IPS-18c (cell line): ENCODE measurements around the gene CKLF.

Source experiments
- H3K4me3 ChIP-seq: 2 replicates; pipeline ENCODE4 v1.7.0; 2013; ENCODE audit warnings: low read depth, mild to moderate bottlenecking, low read length, moderate library complexity; ENCODE audit not compliant: insufficient read depth
- H3K9me3 ChIP-seq: one replicate; pipeline ENCODE4 v1.6.1; 2013; ENCODE audit warnings: mild to moderate bottlenecking, low read length, moderate library complexity; ENCODE audit not compliant: control insufficient read depth, insufficient read depth

CKLF gene

GRCh38 chr16:66534376-66534799 is 18.0 kb upstream of the CKLF start:
- no peak overlapping the region for H3K4me3 ChIP-seq
- H3K9me3 ChIP-seq: no peaks in the 10 kb centered on the region

GRCh38 chr16:66536525-66536924 is 15.9 kb upstream of the CKLF start:
- Histone ChIP-seq H3K4me3 (no peak overlapping the region), H3K9me3 (no peaks in the 10 kb centered on the region)

- no peaks in the 10 kb centered on the region for H3K9me3 ChIP-seq
Measured at GRCh38 chr16:66537236-66537635, 15.1 kb upstream of the CKLF start.

GRCh38 chr16:66538910-66539309 is 13.5 kb upstream of the CKLF start:
- no peaks in the 10 kb centered on the region for H3K9me3 ChIP-seq
- H3K4me3 ChIP-seq: no peak overlapping the region

More at GRCh38 chr16:66537236-66537635, 15.1 kb upstream of the CKLF start:
- H3K4me3 ChIP-seq: no peak overlapping the region

- H3K4me3 ChIP-seq: no peak overlapping the region
Measured at GRCh38 chr16:66539623-66540469, 12.5 kb upstream of the CKLF start.

GRCh38 chr16:66541388-66542355 is 10.7 kb upstream of the CKLF start:
- Histone ChIP-seq H3K9me3 (no peaks in the 10 kb centered on the region), H3K4me3 (no peak overlapping the region)

More at GRCh38 chr16:66539623-66540469, 12.5 kb upstream of the CKLF start:
- no peaks in the 10 kb centered on the region for H3K9me3 ChIP-seq

GRCh38 chr16:66542396-66542795 is 10.0 kb upstream of the CKLF start:
- Histone ChIP-seq H3K4me3 (no peak overlapping the region), H3K9me3 (no peaks in the 10 kb centered on the region)

- Histone ChIP-seq H3K9me3 (no peaks in the 10 kb centered on the region), H3K4me3 (no peak overlapping the region)
Measured at GRCh38 chr16:66543541-66543940, 8.8 kb upstream of the CKLF start.

- Histone ChIP-seq H3K9me3 (no peaks in the 10 kb centered on the region), H3K4me3 (no peak overlapping the region)
Measured at GRCh38 chr16:66544016-66544757, 8.2 kb upstream of the CKLF start.

GRCh38 chr16:66547101-66547989 is 5.0 kb upstream of the CKLF start:
- Histone ChIP-seq H3K9me3 (no peaks in the 10 kb centered on the region), H3K4me3 (no peak overlapping the region)

GRCh38 chr16:66548068-66548467 is 4.3 kb upstream of the CKLF start:
- Histone ChIP-seq H3K9me3 (no peaks in the 10 kb centered on the region), H3K4me3 (no peak overlapping the region)

GRCh38 chr16:66548868-66549267 is 3.5 kb upstream of the CKLF start:
- H3K9me3 ChIP-seq: no peaks in the 10 kb centered on the region
- peak overlapping the region; percentile 73; the same call in 1 of the 2 replicates for H3K4me3 ChIP-seq

- Histone ChIP-seq H3K9me3 (no peaks in the 10 kb centered on the region), H3K4me3 (peak within 1 kb of the TSS; percentile 73)
Measured at GRCh38 chr16:66549284-66550131, 2.9 kb upstream of the CKLF start, which contains the start of gene TK2. TK2 (minus strand) TSS chr16:66550122; CDS start chr16:66550061, 61 bp downstream.

GRCh38 chr16:66551348-66551759 is 1.0 kb upstream of the CKLF start:
- H3K4me3 ChIP-seq: no peak overlapping the region
- no peaks in the 10 kb centered on the region for H3K9me3 ChIP-seq

GRCh38 chr16:66551788-66552285 is 539 bp upstream of the CKLF start:
- H3K9me3 ChIP-seq: no peaks in the 10 kb centered on the region
- peak overlapping the region; percentile 60 for H3K4me3 ChIP-seq
